EL (cell line): ENCODE results near the gene MRPL54.

ENCODE experiments used
- DNase-seq: peaks from one replicate; pipeline ENCODE4 v3.0.0-alpha.2; 2016

MRPL54 gene

GRCh38 chr19:3762501-3763459 is at the start of gene MRPL54:
Gene MRPL54 (plus strand): TSS chr19:3762682. CDS start chr19:3762701, 19 bp downstream.
- peak; percentile 99 for DNase-seq

GRCh38 chr19:3716147-3716668 is 46.3 kb upstream of the MRPL54 start:
- no peak for DNase-seq

- no peak for DNase-seq
Measured at GRCh38 chr19:3719868-3720267, 42.6 kb upstream of the MRPL54 start.

GRCh38 chr19:3720349-3720917 is 42.0 kb upstream of the MRPL54 start:
- no peak for DNase-seq

GRCh38 chr19:3721131-3721886 is 41.2 kb upstream of the MRPL54 start:
- peak; percentile 75 for DNase-seq

GRCh38 chr19:3721887-3722442 is 40.5 kb upstream of the MRPL54 start:
- no peak for DNase-seq

GRCh38 chr19:3722443-3723109 is 39.9 kb upstream of the MRPL54 start:
- no peak for DNase-seq

GRCh38 chr19:3723110-3723488 is 39.4 kb upstream of the MRPL54 start:
- no peak for DNase-seq

DNA sequence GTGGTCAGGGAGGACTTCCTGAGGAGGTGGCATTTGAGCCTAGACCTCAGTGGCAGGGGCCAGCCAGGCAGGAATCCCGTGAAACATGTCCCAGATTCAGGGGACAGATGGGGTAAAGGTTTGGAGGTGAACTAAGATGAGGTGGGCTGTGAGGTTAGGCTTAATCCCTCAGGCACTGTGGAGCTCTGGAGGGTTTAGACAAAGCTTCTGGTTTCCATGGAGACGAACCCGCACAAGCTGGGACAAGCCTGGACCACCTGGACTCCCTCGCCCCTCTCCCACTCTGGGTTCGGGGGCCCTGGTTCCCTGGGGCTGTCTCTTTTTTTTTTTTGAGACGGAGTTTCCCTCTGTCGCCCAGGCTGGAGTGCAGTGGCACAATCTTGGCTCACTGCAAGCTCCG is 38.6 kb upstream of the MRPL54 start:
- no peak for DNase-seq

GRCh38 chr19:3725121-3725520 is 37.4 kb upstream of the MRPL54 start:
- DNase-seq = no peak

DNA sequence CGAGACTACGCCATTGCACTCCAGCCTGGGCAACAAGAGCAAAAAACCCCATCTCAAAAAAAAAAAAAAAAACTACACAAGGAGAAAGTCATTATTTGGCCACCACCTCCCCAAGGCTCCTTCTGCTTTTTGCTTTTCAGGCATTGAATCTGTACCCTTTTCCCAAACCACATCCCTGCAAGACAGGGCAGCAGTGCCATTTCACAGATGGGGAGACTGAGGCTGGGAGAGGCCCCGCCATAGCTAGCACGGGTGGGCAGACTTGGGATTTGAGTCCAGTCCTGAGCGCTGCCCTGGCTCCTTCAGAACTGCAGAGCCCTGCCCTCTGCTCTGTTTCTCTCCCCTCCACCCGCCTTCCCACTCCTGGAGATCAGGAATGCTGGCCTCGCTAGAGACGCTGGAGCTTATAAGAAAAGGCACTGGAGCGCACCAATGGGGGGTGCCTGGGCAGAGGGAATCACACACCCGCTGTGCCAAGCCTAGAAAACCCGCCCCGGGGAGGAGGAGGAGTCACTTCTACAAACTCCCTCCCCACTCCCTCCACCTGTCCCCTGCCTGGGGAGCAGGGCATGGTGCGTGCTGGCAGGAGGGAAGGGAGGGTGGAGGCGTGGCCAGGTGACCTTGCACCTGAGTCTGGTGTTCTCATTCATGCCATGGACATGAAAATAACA is 36.7 kb upstream of the MRPL54 start:
- DNase-seq = peak; percentile 27

- no peak for DNase-seq
Measured at GRCh38 chr19:3730457-3730958, 32.0 kb upstream of the MRPL54 start.

DNA sequence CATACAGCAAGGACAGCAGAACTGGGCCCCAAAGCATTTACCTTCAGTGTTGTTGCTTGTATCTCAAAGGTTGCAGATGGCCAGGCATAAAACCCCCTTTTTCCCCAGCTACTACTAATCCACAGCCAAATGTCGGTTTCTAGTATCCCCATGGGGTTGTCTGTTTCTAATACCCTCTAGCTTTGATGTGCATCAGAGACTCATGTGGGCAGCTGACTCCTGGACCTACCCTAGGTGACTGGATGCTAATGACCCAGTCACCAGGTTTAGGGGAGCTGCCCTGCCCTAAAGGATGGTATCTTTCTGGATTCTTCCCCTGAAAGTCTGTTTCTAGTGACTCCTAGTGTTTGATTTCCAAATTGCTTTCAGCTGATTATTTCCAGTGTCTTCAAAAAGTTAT is 30.4 kb upstream of the MRPL54 start:
- DNase-seq = no peak

- DNase-seq = no peak
Measured at GRCh38 chr19:3733549-3734309, 28.8 kb upstream of the MRPL54 start.

GRCh38 chr19:3734310-3734600 is 28.2 kb upstream of the MRPL54 start:
- no peak for DNase-seq

GRCh38 chr19:3736106-3736724 is 26.3 kb upstream of the MRPL54 start:
- DNase-seq = no peak

GRCh38 chr19:3737487-3738205 is 24.8 kb upstream of the MRPL54 start:
- DNase-seq = no peak

DNA sequence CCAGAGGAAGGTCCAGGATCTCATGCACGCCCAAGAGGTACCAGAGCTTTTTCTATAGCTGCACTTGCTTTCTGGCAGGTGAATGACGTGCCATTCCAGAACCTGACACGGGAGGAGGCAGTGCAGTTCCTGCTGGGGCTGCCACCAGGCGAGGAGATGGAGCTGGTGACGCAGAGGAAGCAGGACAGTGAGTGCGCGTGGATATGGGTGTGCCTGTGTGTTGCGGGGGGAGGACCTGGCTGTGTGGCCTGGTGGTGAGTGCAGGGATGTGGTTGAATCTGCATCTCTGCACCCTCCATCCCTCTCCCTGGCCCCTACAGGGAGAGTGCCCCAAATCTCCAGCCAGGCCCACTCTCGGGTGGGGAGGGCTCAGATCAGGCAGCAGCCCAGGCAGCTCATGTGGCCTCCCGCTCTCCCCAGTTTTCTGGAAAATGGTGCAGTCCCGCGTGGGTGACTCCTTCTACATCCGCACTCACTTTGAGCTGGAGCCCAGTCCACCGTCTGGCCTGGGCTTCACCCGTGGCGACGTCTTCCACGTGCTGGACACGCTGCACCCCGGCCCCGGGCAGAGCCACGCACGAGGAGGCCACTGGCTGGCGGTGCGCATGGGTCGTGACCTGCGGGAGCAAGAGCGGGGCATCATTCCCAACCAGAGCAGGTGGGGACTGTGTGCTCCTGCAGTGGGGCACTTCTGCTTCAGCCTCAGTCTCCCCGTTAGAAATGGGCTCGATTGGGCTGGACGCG is 23.8 kb upstream of the MRPL54 start:
- DNase-seq = no peak

DNA sequence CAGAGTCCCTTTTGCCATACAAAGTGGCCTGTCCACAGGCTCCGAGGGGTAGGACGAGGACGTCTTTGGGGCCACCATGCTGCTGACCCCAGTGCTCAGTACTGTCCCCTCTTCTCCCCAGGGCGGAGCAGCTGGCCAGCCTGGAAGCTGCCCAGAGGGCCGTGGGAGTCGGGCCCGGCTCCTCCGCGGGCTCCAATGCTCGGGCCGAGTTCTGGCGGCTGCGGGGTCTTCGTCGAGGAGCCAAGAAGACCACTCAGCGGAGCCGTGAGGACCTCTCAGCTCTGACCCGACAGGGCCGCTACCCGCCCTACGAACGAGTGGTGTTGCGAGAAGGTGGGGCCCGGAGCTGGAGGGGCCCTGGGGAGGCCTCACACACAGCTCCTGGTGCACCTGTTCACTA is 22.1 kb upstream of the MRPL54 start:
- no peak for DNase-seq
